Gastroesophageal sphincter (tissue), 4 donors: ENCODE data around the gene POU4F2. TPM values are rescaled to one million over a fixed set of nuclear protein-coding genes. Genes with fewer than 3 reads are reported as not detected.

Experiments
- ATAC-seq: fragments of 150-250 bp; one replicate; pipeline ENCODE4 v1.9.1; 2016; ENCODE audit warnings: mild to moderate bottlenecking, moderate library complexity
- H3K27ac ChIP-seq, 4 donors: fragments of 200-600 bp; sonication (generic) in 3 of 4; 1 replicate in 3 of 4; 2 replicates in 1 of 4; pipeline ENCODE4 v1.5.1; 2016 to 2019
- H3K27me3 ChIP-seq: fragments of 200-600 bp; sonication (generic); one replicate; pipeline ENCODE4 v1.5.1; 2019
- H3K36me3 ChIP-seq, 2 donors: fragments of 200-600 bp; sonication (generic); one replicate each; pipeline ENCODE4 v1.5.1; 2019; ENCODE audit warnings: control low read depth in 1 of 2
- H3K4me1 ChIP-seq, 3 donors: fragments of 200-600 bp; sonication (generic); 1 replicate in 2 of 3; 2 replicates in 1 of 3; pipeline ENCODE4 v1.5.1; 2016 to 2019; ENCODE audit warnings: control low read depth in 2 of 3
- H3K4me3 ChIP-seq, 2 donors: fragments of 200-600 bp; sonication (generic); one replicate each; pipeline ENCODE4 v1.5.1; 2019; ENCODE audit warnings: mild to moderate bottlenecking in 1 of 2, moderate library complexity in 1 of 2
- H3K9me3 ChIP-seq, 3 donors: fragments of 200-600 bp; sonication (generic); one replicate each; pipeline ENCODE4 v1.5.1; 2017 to 2019; ENCODE audit warnings: control low read depth in 2 of 3
- EP300 ChIP-seq: sonication (generic); formaldehyde crosslinking; IDR thresholded peaks from one replicate; pipeline ENCODE4 v1.6.1; 2017; ENCODE audit warnings: antibody characterized with exemption, mild to moderate bottlenecking
- POLR2A ChIP-seq, 2 donors: fragments of 450-650 bp; IDR thresholded peaks; one replicate each; pipeline ENCODE4 v1.6.1; 2017; ENCODE audit warnings: antibody characterized with exemption in 2 of 2, mild to moderate bottlenecking in 2 of 2, moderate library complexity in 1 of 2
- POLR2AphosphoS5 ChIP-seq: sonication (generic); formaldehyde crosslinking; IDR thresholded peaks from one replicate; pipeline ENCODE4 v1.6.1; 2017; ENCODE audit warnings: antibody characterized with exemption
- whole genome bisulfite sequencing, 2 donors: methylation state at CpG; one replicate each; pipeline ENCODE4 v1.1.5; 2018; ENCODE audit warnings: low coverage in 1 of 2; 5-methylcytosine and 5-hydroxymethylcytosine counted together
- total RNA-seq, 4 donors: library from RNA; depleted of rRNA; stranded (reverse); fragments of >200 nt; gene quantifications; one replicate each; pipeline ENCODE4 v1.1.0, GENCODE V29; 2016
- TF ChIP-seq, protein P1 (sequence below), 4 experiments: fragments of 200-600 bp in 2 of 4; fragments of 450-650 bp in 2 of 4; sonication (generic) in 1 of 4; IDR thresholded peaks; one replicate each; pipeline ENCODE4 v1.5.1; 2017 to 2019; ENCODE audit warnings: antibody characterized with exemption in 4 of 4, mild to moderate bottlenecking in 2 of 4, moderate library complexity in 2 of 4

POU4F2 gene
- total RNA-seq, 4 donors from 2014 or later = not detected

DNA sequence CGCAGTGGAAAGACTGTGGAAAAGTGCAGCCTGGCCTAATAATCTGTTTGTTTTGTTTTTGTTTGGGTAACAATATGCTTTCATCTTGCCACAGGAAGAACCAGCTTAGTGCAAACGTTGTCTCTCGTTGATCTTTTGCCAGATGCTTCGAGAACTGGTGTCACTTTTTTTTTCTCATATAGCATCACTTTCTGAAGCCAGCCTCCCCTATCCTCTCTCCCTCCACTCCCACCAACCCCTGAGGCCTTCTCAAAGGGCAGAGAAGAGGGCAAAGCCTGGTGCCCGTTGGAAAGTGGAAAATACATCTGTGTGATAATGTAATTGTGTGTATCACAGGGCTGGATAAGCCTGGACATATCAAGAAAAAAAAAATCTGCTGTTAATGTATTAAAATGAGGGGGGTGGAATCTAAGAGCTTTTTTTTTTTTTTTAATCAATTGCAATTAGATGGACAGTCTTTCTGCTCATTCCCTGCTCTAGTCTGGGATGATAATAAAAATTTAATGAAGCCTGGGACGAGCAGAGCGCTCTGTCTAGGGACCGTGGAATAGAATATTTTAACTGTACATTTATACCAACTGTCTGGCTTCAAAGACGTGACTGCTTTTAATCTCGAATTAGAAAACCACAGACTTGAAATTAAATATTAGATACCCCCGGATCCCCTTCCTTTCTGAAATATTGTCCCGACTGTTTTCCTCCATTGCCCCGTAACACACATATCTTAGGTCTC, 8.1 kb downstream of the POU4F2 start:
- Histone ChIP-seq H3K9me3 (peaks cover 0 to 4% (median 0%) of the 10 kb centered on the region in 3 donors), H3K4me3 (no peak overlapping the region), H3K27me3 (peaks cover 99% of the 10 kb centered on the region), H3K4me1 (peaks cover 0 to 13% (median 0%) of the 10 kb centered on the region in 3 donors), H3K36me3 (no peaks in the 10 kb centered on the region), H3K27ac (no peak overlapping the region)
- no peak for TF ChIP-seq EP300
- no peak for TF ChIP-seq POLR2AphosphoS5
- TF ChIP-seq, protein P1, sequence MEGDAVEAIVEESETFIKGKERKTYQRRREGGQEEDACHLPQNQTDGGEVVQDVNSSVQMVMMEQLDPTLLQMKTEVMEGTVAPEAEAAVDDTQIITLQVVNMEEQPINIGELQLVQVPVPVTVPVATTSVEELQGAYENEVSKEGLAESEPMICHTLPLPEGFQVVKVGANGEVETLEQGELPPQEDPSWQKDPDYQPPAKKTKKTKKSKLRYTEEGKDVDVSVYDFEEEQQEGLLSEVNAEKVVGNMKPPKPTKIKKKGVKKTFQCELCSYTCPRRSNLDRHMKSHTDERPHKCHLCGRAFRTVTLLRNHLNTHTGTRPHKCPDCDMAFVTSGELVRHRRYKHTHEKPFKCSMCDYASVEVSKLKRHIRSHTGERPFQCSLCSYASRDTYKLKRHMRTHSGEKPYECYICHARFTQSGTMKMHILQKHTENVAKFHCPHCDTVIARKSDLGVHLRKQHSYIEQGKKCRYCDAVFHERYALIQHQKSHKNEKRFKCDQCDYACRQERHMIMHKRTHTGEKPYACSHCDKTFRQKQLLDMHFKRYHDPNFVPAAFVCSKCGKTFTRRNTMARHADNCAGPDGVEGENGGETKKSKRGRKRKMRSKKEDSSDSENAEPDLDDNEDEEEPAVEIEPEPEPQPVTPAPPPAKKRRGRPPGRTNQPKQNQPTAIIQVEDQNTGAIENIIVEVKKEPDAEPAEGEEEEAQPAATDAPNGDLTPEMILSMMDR (IDR thresholded peaks at IDR 0.05) = no peak
- TF ChIP-seq POLR2A (IDR thresholded peaks at IDR 0.05) = no peak
- no peak for ATAC-seq
- WGBS, 2 donors = 3 to 7% methylated on average over 13 of the region's 13 CpGs

DNA sequence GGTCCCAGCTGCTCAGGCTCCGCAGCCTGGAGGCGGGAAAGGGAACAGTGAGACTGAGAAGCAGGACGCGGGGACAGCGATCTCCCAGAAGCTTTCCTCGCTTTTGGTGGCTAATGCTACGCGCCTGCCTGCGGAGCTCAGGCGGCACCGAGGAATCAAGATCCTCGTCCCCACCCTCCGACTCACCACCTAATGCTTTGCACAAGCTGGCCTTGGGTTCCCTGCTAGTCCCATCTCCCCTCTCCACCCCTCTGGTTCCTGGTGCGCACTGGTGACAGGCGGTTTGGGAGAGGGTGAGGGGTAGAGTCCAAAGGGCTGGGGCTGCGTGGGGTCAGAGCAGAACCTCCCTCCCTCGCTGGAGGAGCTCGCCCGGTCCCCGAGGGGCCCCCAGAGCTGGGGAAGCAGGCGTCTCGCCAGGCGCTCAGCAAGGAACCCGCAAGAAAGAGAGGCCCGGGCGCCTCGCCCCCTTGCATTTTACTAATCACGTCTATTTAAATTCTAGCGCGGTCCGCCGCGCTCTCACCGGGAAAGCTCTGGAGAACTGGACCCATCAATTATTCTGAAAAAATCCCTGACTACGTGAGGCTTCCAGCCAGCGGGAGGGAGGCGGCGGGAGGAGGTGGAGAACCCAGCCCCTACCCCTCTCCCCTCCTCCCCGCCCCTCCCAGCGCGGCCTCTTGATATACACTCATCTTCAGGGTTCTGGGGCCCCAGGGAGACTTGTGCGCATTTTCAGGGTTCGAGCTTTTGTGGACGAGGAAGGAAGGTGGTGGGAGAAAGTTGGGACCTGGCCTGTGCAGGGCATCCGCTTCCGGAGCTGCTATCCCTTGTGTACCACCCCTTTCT, 9.1 kb downstream of the POU4F2 start:
- no peak for ATAC-seq
- WGBS, 2 donors = 0 to 2% methylated on average over 1 to 13 of the region's 46 CpGs

DNA sequence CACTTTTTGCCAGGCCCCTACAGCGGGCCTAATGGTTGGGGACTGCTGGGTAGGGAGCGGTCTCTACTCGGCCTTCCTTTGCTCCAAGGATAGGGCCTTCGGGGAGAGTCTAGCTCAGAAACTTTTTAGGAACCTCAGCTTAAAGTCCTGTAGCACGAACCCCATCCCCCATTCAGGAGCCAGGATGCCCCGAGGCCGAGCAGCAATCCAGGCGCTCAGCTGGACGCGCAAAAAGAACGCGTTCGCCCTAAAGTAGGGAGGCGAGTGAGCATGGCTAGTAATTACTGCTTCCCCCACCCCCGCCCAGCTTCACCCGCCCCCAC, 9.7 kb downstream of the POU4F2 start:
- Histone ChIP-seq H3K27ac (no peak overlapping the region), H3K27me3 (peaks cover 99% of the 10 kb centered on the region), H3K4me1 (peaks cover 0 to 13% (median 0%) of the 10 kb centered on the region in 3 donors), H3K36me3 (no peaks in the 10 kb centered on the region), H3K9me3 (no peaks in the 10 kb centered on the region), H3K4me3 (no peak overlapping the region)
- TF ChIP-seq, protein P1 (IDR thresholded peaks at IDR 0.05) = no peak
- TF ChIP-seq POLR2A (IDR thresholded peaks at IDR 0.05) (no peak), POLR2AphosphoS5 (no peak), EP300 (no peak)
- ATAC-seq = no peak
- 7% methylated on average over 3 of the region's 16 CpGs; no CpG with 5 or more reads in 1 of the 2 donors for WGBS, 2 donors

More for the DNA sequence above, 9.1 kb downstream of the POU4F2 start:
- H3K4me3 ChIP-seq = no peak overlapping the region
- H3K27ac ChIP-seq = no peak overlapping the region
- no peaks in the 10 kb centered on the region for H3K36me3 ChIP-seq
- peaks cover 0 to 1% (median 0%) of the 10 kb centered on the region in 3 donors for H3K9me3 ChIP-seq
- H3K4me1 ChIP-seq = peaks cover 0 to 13% (median 0%) of the 10 kb centered on the region in 3 donors
- TF ChIP-seq EP300 = no peak
- no peak for TF ChIP-seq POLR2A (IDR thresholded peaks at IDR 0.05)
- no peak for TF ChIP-seq POLR2AphosphoS5
- TF ChIP-seq, protein P1 (IDR thresholded peaks at IDR 0.05) = no peak
- H3K27me3 ChIP-seq = peaks cover 99% of the 10 kb centered on the region

DNA sequence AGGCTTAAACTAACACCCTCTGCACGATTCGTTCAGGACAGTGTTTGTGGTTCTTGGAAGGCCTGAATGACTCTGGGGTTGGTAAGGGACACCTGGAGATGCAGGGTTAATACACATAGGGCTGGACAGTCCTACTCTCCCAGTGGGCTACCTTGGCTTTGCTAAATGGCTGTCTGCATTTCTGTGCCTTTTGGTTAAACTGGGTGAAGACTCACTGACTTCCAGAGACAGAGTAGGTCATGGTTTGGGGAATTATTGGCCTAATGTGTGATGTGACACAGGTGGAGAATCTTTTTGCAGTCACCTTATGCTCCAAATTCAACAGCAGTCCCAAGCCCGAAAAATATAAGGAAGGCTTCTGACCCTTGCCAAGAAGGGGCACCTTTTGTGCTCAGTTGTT, 10.5 kb downstream of the POU4F2 start:
- no peak for ATAC-seq
- no peak for TF ChIP-seq EP300
- no peak for TF ChIP-seq POLR2A (IDR thresholded peaks at IDR 0.05)
- TF ChIP-seq, protein P1 (IDR thresholded peaks at IDR 0.05) = no peak
- TF ChIP-seq POLR2AphosphoS5 = no peak
- no peaks in the 10 kb centered on the region for H3K9me3 ChIP-seq
- no peak overlapping the region for H3K27ac ChIP-seq
- WGBS, 2 donors = 13 to 43% methylated on average over 1 to 3 of the region's 3 CpGs
- H3K36me3 ChIP-seq = no peaks in the 10 kb centered on the region
- no peak overlapping the region for H3K4me3 ChIP-seq
- H3K27me3 ChIP-seq = peaks cover 99% of the 10 kb centered on the region
- H3K4me1 ChIP-seq = peaks cover 0 to 17% (median 0%) of the 10 kb centered on the region in 3 donors
